Measurements from ENCODE around the gene CCDC97.
"Not testable (repeated sequence)": the region's sequence is repeated elsewhere in the genome, so short reads cannot be mapped to it uniquely, and the experiment has no call there.

CCDC97 gene

DNA sequence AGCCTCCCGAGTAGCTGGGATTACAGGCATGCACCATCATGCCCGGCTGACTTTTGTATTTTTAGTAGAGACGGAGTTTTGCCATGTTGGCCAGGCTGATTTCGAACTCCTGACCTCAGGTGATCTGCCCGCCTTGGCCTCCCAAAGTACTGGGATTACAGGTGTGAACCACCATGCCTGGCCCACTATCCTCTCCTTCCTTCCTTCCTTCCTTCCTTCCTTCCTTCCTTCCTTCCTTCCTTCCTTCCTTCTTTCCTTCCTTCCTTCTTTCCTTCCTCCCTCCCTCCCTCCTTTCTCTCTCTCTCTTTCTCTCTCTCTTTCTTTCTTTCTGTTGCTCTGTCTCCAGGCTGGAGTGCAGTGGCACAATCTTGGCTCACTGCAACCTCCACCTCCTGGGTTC is 61.1 kb downstream of the CCDC97 start:
- not testable (repeated sequence) for DNase-seq

GRCh38 chr19:41371541-41371940 is 61.6 kb downstream of the CCDC97 start:
- no peak for DNase-seq

DNA sequence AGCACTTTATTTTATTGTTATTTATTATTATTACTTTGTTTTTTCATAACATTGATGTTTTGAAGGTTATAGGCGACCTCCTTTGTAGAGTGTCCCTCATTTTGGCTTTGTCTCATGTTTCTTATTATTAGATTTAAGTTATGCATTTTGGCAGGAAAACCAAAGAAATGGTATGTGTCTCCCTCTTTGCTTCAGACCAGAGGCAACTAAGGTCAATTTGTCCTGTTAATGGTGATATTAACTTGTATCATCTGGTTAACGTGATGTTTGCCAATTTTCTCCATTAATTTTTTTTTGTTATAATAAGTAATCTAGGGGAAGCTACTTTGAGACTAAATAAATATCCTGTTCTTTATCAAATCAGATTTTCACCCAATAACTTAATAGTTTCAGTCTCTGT is 62.5 kb downstream of the CCDC97 start:
- no peak for DNase-seq

- no peak for DNase-seq
These were observed 64.0 kb downstream of the CCDC97 start for GRCh38 chr19:41373993-41374392.

All from cortex of kidney (tissue), 1 donor.